ENCODE data around the gene GTSF1L. TPM values are rescaled to one million over a fixed set of nuclear protein-coding genes. Genes with fewer than 3 reads are reported as not detected.
A peak's percentile ranks its signal among the peaks of the same experiment; 100 is the strongest.
"Not testable (repeated sequence)": the region's sequence is repeated elsewhere in the genome, so short reads cannot be mapped to it uniquely, and the experiment has no call there.

Gene GTSF1L
- total RNA-seq, 4 donors from 2014 or later = not detected

DNA sequence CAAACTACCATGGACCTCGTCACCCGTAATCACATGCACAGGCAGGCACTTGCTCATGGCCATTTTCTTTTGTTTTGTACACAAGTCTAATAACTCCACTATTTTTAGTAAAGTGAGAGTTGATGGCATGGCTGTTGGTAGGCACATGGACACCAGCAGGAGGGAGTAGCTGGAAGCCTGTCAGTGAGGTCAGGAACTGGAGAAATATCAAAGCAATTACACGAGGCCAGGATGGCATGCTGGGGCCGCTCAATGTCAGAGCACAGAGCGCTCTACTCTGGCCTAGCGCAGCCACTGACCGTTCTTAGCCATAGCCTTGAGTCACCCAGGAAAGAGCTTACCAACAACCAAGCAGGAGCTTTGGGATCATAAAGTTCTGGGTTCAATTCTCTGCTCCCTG lies 36.1 kb upstream of the GTSF1L start:
- Histone ChIP-seq H3K36me3 (no peaks in the 10 kb centered on the region), H3K27me3 (no peaks in the 10 kb centered on the region), H3K4me1 (peaks cover 11 to 54% (median 38%) of the 10 kb centered on the region in 4 donors), H3K27ac (replicated peaks in 1 of 4) (peak overlapping the region; percentile 71 to 77 (median 72)), H3K4me3 (no peak overlapping the region), H3K9me3 (no peaks in the 10 kb centered on the region)
- WGBS = 83% methylated on average over 4 of the region's 7 CpGs
- TF ChIP-seq, protein P1, sequence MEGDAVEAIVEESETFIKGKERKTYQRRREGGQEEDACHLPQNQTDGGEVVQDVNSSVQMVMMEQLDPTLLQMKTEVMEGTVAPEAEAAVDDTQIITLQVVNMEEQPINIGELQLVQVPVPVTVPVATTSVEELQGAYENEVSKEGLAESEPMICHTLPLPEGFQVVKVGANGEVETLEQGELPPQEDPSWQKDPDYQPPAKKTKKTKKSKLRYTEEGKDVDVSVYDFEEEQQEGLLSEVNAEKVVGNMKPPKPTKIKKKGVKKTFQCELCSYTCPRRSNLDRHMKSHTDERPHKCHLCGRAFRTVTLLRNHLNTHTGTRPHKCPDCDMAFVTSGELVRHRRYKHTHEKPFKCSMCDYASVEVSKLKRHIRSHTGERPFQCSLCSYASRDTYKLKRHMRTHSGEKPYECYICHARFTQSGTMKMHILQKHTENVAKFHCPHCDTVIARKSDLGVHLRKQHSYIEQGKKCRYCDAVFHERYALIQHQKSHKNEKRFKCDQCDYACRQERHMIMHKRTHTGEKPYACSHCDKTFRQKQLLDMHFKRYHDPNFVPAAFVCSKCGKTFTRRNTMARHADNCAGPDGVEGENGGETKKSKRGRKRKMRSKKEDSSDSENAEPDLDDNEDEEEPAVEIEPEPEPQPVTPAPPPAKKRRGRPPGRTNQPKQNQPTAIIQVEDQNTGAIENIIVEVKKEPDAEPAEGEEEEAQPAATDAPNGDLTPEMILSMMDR (IDR thresholded peaks at IDR 0.05) = no peak
- no peak for DNase-seq (ENCODE audit: extremely low spot score)
- intact Hi-C loops (cut with DNase I) = no loop called here

DNA sequence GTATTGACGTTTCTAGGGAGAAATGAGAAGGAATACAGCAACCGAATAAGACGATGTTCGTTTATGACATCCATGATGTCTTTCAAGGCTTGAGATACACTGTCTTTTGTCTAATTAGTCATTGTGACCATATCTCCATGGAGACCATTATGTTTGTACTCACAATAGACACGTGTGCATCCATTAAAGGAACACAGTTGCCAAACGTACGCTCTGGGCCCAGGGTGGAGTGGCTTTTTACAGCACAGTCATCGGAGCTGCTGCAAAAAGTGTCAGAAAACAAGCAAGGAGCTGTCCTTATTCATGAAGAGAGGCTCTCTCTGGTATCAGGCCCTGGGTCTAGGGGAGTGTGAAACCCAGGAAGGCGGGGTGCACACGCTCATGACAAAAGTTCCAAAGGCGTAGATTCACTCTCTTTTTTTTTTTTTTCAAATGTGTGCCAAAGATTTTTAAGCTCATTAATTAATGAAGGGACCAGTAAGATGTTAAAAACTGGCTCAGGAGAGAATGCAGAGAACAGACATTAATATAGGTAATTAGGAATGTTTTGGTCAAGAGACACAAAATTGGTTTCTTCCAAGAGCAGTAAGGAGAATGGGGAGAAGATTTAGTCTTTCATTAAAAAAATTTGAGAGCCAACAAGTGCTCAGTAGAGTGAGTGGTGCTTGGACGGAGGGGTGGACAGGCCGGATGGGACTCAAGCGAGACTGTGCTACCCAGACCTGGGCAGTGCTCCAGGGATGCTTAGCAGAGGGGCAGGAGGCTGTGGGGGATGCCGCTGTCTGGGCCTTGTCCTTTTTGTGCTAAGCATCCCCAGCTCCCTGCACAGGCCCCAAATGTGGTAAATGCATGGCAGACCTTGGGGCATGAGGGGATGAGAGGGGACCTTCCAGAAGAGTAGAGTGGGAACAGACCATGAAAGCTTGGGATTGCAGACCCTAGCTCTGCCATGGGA lies 34.9 kb upstream of the GTSF1L start:
- peaks cover 2 to 47% (median 26%) of the 10 kb centered on the region in 4 donors for H3K4me1 ChIP-seq
- H3K27me3 ChIP-seq = no peaks in the 10 kb centered on the region
- WGBS = 52% methylated on average over 14 of the region's 15 CpGs
- H3K4me3 ChIP-seq = no peak overlapping the region
- H3K9me3 ChIP-seq = no peaks in the 10 kb centered on the region
- intact Hi-C loops (cut with DNase I) = no loop called here
- TF ChIP-seq POLR2AphosphoS5 (IDR thresholded peaks at IDR 0.05) = peak; percentile 69 to 73
- TF ChIP-seq, protein P1 (IDR thresholded peaks at IDR 0.05) = no peak
- peak overlapping the region; percentile 71 to 77 (median 72) for H3K27ac ChIP-seq (replicated peaks in 1 of 4)
- no peaks in the 10 kb centered on the region for H3K36me3 ChIP-seq
- DNase-seq (ENCODE audit: extremely low spot score) = no peak

DNA sequence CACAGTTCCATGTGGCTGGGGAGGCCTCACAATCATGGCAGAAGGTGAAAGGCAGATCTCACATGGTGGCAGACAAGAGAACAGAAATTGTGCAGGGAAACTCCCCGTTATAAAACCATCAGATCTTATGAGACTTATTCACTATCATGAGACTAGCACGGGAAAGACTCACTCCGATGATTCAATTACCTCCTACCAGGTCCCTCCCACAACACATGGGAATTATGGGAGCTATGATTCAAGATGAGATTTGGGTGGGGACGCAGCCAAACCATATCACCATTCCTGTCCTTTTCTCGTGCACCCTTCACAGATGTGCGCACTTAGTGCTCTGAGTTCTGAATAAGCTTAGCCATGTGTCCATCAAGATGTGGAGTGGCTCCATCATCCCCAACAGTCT lies 31.1 kb upstream of the GTSF1L start:
- H3K36me3 ChIP-seq; H3K9me3 ChIP-seq; DNase-seq (ENCODE audit: extremely low spot score); H3K27me3 ChIP-seq; H3K27ac ChIP-seq (replicated peaks in 1 of 4); H3K4me3 ChIP-seq: not testable (repeated sequence)
- 82% methylated on average over 6 of the region's 6 CpGs for WGBS
- intact Hi-C loops (cut with DNase I) = loop anchor here (10.0 kb wide), 1 partner anchor 157 kb away; the partner anchor contains the start of gene TOX2
- H3K4me1 ChIP-seq = peaks cover 0 to 30% (median 18%) of the 10 kb centered on the region in 4 donors

DNA sequence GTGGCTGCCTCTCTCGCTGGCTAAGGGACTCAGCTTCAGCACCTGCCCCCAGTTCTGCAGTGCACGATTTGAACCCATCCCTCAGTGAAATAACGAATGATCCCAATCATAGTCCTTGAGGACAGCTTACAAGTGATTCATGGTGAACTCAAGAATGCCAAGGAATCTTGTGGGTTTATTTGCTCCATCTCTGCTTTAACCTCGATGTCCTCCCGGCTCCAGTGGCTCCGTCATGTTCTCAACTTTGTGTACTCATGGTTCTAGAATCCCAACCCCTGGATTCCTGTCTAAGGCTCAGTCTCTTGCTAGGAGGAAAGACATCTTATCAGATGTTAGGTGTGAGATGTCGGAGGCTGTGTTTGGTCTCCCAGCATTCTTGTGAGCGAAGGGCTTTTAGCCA lies 29.0 kb upstream of the GTSF1L start:
- no peak overlapping the region for H3K4me3 ChIP-seq
- no peaks in the 10 kb centered on the region for H3K27me3 ChIP-seq
- no peak for DNase-seq (ENCODE audit: extremely low spot score)
- TF ChIP-seq POLR2AphosphoS5 (IDR thresholded peaks at IDR 0.05) = no peak
- TF ChIP-seq EP300 (IDR thresholded peaks at IDR 0.05) = no peak
- TF ChIP-seq POLR2A (IDR thresholded peaks at IDR 0.05; ENCODE audit: low read depth) = no peak
- TF ChIP-seq, protein P1 (IDR thresholded peaks at IDR 0.05) = no peak
- intact Hi-C loops (cut with DNase I) = loop anchor here (10.0 kb wide), 1 partner anchor 159 kb away; the partner anchor contains the start of gene TOX2
- peak overlapping the region in 3 of 4 donors; percentile 12 to 39 (median 33) for H3K27ac ChIP-seq (replicated peaks in 1 of 4)
- H3K9me3 ChIP-seq = no peaks in the 10 kb centered on the region
- H3K4me1 ChIP-seq = peaks cover 0 to 27% (median 19%) of the 10 kb centered on the region in 4 donors
- no peaks in the 10 kb centered on the region for H3K36me3 ChIP-seq
- WGBS = 92% methylated on average over 8 of the region's 8 CpGs

DNA sequence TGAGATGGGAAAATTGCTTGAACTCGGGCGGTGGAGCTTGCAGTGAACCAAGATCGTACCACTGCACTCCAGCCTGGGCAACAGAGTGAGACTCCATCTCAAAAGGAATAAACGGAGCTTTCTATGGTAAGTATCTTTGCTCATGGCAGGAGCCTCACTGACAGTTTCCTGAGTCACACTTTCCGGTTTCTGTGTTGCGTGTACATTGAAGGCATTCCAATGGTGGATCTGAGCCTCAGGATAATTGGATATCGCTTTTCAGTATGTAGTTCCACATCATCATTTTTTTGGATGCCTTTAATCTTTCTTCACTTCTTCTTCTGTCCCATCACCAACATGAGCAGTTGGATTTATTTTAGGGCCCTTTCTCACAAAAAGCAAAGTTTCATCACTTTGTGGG lies 28.6 kb upstream of the GTSF1L start:
- 81% methylated on average over 7 of the region's 7 CpGs for WGBS
- no peak for TF ChIP-seq EP300 (IDR thresholded peaks at IDR 0.05)
- no peak for TF ChIP-seq POLR2A (IDR thresholded peaks at IDR 0.05; ENCODE audit: low read depth)
- TF ChIP-seq, protein P1 (IDR thresholded peaks at IDR 0.05) = no peak
- TF ChIP-seq POLR2AphosphoS5 (IDR thresholded peaks at IDR 0.05) = peak in 1 of 2 donors; percentile 16
- DNase-seq (ENCODE audit: extremely low spot score) = no peak
- peak overlapping the region in 3 of 4 donors; percentile 12 to 39 (median 33) for H3K27ac ChIP-seq (replicated peaks in 1 of 4)
- no peak overlapping the region for H3K4me3 ChIP-seq
- no peaks in the 10 kb centered on the region for H3K27me3 ChIP-seq
- no peaks in the 10 kb centered on the region for H3K9me3 ChIP-seq
- intact Hi-C loops (cut with DNase I) = loop anchor here (10.0 kb wide), 1 partner anchor 159 kb away; the partner anchor contains the start of gene TOX2
- peaks cover 0 to 28% (median 21%) of the 10 kb centered on the region in 4 donors for H3K4me1 ChIP-seq
- no peaks in the 10 kb centered on the region for H3K36me3 ChIP-seq
